Measurements from ENCODE around the gene TRPV4.
"Not testable (repeated sequence)": the region's sequence is repeated elsewhere in the genome, so short reads cannot be mapped to it uniquely, and the experiment has no call there.

- TF ChIP-seq CTCF (IDR thresholded peaks at IDR 0.05; ENCODE audit: borderline replicate concordance, extremely low read depth, low read length, poor library complexity, severe bottlenecking); EZH2 (IDR thresholded peaks at IDR 0.05; ENCODE audit: borderline replicate concordance, low read depth, low read length, severe bottlenecking): not testable (repeated sequence)
These were observed 17.3 kb upstream of the TRPV4 start for GRCh38 chr12:109850518-109850917.

Data from DND-41 (cell line).